Measurements from ENCODE around the gene SART3. TPM values are rescaled to one million over a fixed set of nuclear protein-coding genes. Genes with fewer than 3 reads are reported as not detected.

The SART3 gene
- total and polyA plus RNA-seq, 2 experiments from 2014 or later, result 23.2 to 145 TPM

GRCh38 chr12:108538616-108539195, 22.3 kb downstream of the SART3 start:
- H3K4me3 ChIP-seq, result no peak overlapping the region
- no peaks in the 10 kb centered on the region for H3K9me3 ChIP-seq (ENCODE audit: low read depth)
- H3K36me3 ChIP-seq, result peaks cover 54% of the 10 kb centered on the region
- DNase-seq (ENCODE audit: low read depth in 1 of 2, low spot score in 1 of 2), result no peak
- H3K4me1 ChIP-seq (ENCODE audit: low read depth), result no peaks in the 10 kb centered on the region
- H3K27me3 ChIP-seq, result no peaks in the 10 kb centered on the region
- no peak for TF ChIP-seq CTCF (IDR thresholded peaks at IDR 0.05; ENCODE audit: low read depth, low read length)
- no peak overlapping the region for H3K27ac ChIP-seq

GRCh38 chr12:108538146-108538545, 22.8 kb downstream of the SART3 start:
- no peaks in the 10 kb centered on the region for H3K27me3 ChIP-seq
- no peaks in the 10 kb centered on the region for H3K4me1 ChIP-seq (ENCODE audit: low read depth)
- H3K4me3 ChIP-seq, result no peak overlapping the region
- no peaks in the 10 kb centered on the region for H3K9me3 ChIP-seq (ENCODE audit: low read depth)
- H3K36me3 ChIP-seq, result peaks cover 51% of the 10 kb centered on the region
- no peak overlapping the region for H3K27ac ChIP-seq
- no peak for TF ChIP-seq CTCF (IDR thresholded peaks at IDR 0.05; ENCODE audit: low read depth, low read length)
- no peak for DNase-seq (ENCODE audit: low read depth in 1 of 2, low spot score in 1 of 2)

- no peaks in the 10 kb centered on the region for H3K4me1 ChIP-seq (ENCODE audit: low read depth)
- H3K4me3 ChIP-seq, result no peak overlapping the region
- H3K27ac ChIP-seq, result no peak overlapping the region
- no peaks in the 10 kb centered on the region for H3K27me3 ChIP-seq
- no peak for TF ChIP-seq CTCF (IDR thresholded peaks at IDR 0.05; ENCODE audit: low read depth, low read length)
- no peaks in the 10 kb centered on the region for H3K9me3 ChIP-seq (ENCODE audit: low read depth)
- H3K36me3 ChIP-seq, result peaks cover 61% of the 10 kb centered on the region
- no peak for DNase-seq (ENCODE audit: low read depth in 1 of 2, low spot score in 1 of 2)
Measured at GRCh38 chr12:108531929-108532848, 28.8 kb downstream of the SART3 start.

GRCh38 chr12:108530161-108530560, 30.8 kb downstream of the SART3 start:
- no peak for DNase-seq (ENCODE audit: low read depth in 1 of 2, low spot score in 1 of 2)
- H3K27ac ChIP-seq, result no peak overlapping the region
- no peak for TF ChIP-seq CTCF (IDR thresholded peaks at IDR 0.05; ENCODE audit: low read depth, low read length)
- no peaks in the 10 kb centered on the region for H3K9me3 ChIP-seq (ENCODE audit: low read depth)
- H3K4me1 ChIP-seq (ENCODE audit: low read depth), result no peaks in the 10 kb centered on the region
- no peaks in the 10 kb centered on the region for H3K27me3 ChIP-seq
- H3K4me3 ChIP-seq, result no peak overlapping the region
- peaks cover 59% of the 10 kb centered on the region for H3K36me3 ChIP-seq

- Histone ChIP-seq H3K27me3 (no peaks in the 10 kb centered on the region), H3K27ac (no peak overlapping the region), H3K36me3 (peaks cover 74% of the 10 kb centered on the region), H3K9me3 (ENCODE audit: low read depth) (no peaks in the 10 kb centered on the region), H3K4me1 (ENCODE audit: low read depth) (no peaks in the 10 kb centered on the region), H3K4me3 (no peak overlapping the region)
- DNase-seq (ENCODE audit: low read depth in 1 of 2, low spot score in 1 of 2), result no peak
- no peak for TF ChIP-seq CTCF (IDR thresholded peaks at IDR 0.05; ENCODE audit: low read depth, low read length)
Measured at GRCh38 chr12:108527166-108527496, 33.8 kb downstream of the SART3 start.
